Activated T-cell treated with anti-CD3 and anti-CD28 coated beads for 48 hours (primary cell): Measurements from ENCODE around the gene APOD.
"Not testable (repeated sequence)": the region's sequence is repeated elsewhere in the genome, so short reads cannot be mapped to it uniquely, and the experiment has no call there.

Experiments
- DNase-seq: peaks from one replicate; pipeline ENCODE4 v3.0.0-alpha.2; 2020; ENCODE audit warnings: low read depth

Gene APOD

GRCh38 chr3:195583831-195584542 is at the start of gene APOD:
APOD (minus strand) TSS chr3:195583940; CDS start chr3:195579461, 4,479 bp downstream.
- DNase-seq: no peak

GRCh38 chr3:195633351-195633750 is 49.6 kb upstream of the APOD start:
- not testable (repeated sequence) for DNase-seq

- DNase-seq: not testable (repeated sequence)
Measured at GRCh38 chr3:195632501-195633185, 48.9 kb upstream of the APOD start.

GRCh38 chr3:195632046-195632445 is 48.3 kb upstream of the APOD start:
- DNase-seq: not testable (repeated sequence)

- DNase-seq: not testable (repeated sequence)
Measured at GRCh38 chr3:195630938-195631495, 47.3 kb upstream of the APOD start.

GRCh38 chr3:195630086-195630917 is 46.6 kb upstream of the APOD start:
- DNase-seq: not testable (repeated sequence)

GRCh38 chr3:195629682-195630081 is 45.9 kb upstream of the APOD start:
- not testable (repeated sequence) for DNase-seq

- DNase-seq: not testable (repeated sequence)
Measured at GRCh38 chr3:195628386-195628920, 44.7 kb upstream of the APOD start.

- DNase-seq: not testable (repeated sequence)
Measured at GRCh38 chr3:195627515-195628385, 44.0 kb upstream of the APOD start.

GRCh38 chr3:195624603-195625560 is 41.1 kb upstream of the APOD start:
- not testable (repeated sequence) for DNase-seq

- DNase-seq: not testable (repeated sequence)
Measured at GRCh38 chr3:195624171-195624570, 40.4 kb upstream of the APOD start.

- not testable (repeated sequence) for DNase-seq
Measured at GRCh38 chr3:195623217-195623965, 39.7 kb upstream of the APOD start.

GRCh38 chr3:195622523-195623170 is 38.9 kb upstream of the APOD start:
- not testable (repeated sequence) for DNase-seq

- not testable (repeated sequence) for DNase-seq
Measured at GRCh38 chr3:195622012-195622411, 38.3 kb upstream of the APOD start.

GRCh38 chr3:195621095-195621494 is 37.4 kb upstream of the APOD start:
- DNase-seq: not testable (repeated sequence)

GRCh38 chr3:195620476-195620875 is 36.7 kb upstream of the APOD start:
- not testable (repeated sequence) for DNase-seq

- DNase-seq: not testable (repeated sequence)
Measured at GRCh38 chr3:195619591-195620369, 36.0 kb upstream of the APOD start.
